ENCODE results near the gene JMJD7.

DNA sequence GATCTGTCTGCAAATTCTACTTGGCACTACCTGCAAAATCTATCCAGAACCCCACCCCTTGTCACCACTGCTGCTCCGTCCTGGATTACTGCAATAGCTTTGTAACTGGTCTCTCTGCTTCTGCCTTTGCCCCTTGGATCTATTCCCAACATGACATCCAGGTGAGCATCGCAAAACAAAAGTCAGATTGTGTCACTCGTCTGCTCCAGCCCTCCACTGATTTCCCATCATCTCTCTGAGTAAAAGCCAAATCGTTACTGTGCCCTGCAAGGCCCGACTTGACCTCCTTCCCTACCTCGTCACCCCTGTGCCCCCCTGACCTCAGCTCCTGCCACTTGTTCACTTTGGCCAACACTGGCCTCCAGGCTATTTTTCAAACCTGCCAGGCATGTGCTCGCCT, 56.6 kb downstream of the JMJD7 start:
- no peak for TF ChIP-seq SIN3A (IDR thresholded peaks at IDR 0.05; ENCODE audit: low read depth)
- TF ChIP-seq, protein P1, sequence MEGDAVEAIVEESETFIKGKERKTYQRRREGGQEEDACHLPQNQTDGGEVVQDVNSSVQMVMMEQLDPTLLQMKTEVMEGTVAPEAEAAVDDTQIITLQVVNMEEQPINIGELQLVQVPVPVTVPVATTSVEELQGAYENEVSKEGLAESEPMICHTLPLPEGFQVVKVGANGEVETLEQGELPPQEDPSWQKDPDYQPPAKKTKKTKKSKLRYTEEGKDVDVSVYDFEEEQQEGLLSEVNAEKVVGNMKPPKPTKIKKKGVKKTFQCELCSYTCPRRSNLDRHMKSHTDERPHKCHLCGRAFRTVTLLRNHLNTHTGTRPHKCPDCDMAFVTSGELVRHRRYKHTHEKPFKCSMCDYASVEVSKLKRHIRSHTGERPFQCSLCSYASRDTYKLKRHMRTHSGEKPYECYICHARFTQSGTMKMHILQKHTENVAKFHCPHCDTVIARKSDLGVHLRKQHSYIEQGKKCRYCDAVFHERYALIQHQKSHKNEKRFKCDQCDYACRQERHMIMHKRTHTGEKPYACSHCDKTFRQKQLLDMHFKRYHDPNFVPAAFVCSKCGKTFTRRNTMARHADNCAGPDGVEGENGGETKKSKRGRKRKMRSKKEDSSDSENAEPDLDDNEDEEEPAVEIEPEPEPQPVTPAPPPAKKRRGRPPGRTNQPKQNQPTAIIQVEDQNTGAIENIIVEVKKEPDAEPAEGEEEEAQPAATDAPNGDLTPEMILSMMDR (IDR thresholded peaks at IDR 0.05 in 2 of 3, conservative IDR thresholded peaks at IDR 0.05 in 1 of 3; ENCODE audit: borderline replicate concordance in 1 of 3, insufficient read depth in 1 of 3, low read depth in 2 of 3, low read length in 2 of 3) = no peak
- TF ChIP-seq EZH2phosphoT487 (IDR thresholded peaks at IDR 0.05; ENCODE audit: borderline replicate concordance) = no peak
- TF ChIP-seq, protein P2, sequence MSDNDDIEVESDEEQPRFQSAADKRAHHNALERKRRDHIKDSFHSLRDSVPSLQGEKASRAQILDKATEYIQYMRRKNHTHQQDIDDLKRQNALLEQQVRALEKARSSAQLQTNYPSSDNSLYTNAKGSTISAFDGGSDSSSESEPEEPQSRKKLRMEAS (IDR thresholded peaks at IDR 0.05) = no peak
- TF ChIP-seq SP1 (IDR thresholded peaks at IDR 0.05; ENCODE audit: low read depth) = no peak
- no peak for TF ChIP-seq POLR2AphosphoS5 (IDR thresholded peaks at IDR 0.05; ENCODE audit: low read depth, low read length)
- TF ChIP-seq POLR2A (IDR thresholded peaks at IDR 0.05; ENCODE audit: borderline replicate concordance, extremely low read depth, insufficient read depth, insufficient read length) = no peak
- TF ChIP-seq, protein P3, sequence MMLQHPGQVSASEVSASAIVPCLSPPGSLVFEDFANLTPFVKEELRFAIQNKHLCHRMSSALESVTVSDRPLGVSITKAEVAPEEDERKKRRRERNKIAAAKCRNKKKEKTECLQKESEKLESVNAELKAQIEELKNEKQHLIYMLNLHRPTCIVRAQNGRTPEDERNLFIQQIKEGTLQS (IDR thresholded peaks at IDR 0.05) = no peak
- TF ChIP-seq, protein P4, sequence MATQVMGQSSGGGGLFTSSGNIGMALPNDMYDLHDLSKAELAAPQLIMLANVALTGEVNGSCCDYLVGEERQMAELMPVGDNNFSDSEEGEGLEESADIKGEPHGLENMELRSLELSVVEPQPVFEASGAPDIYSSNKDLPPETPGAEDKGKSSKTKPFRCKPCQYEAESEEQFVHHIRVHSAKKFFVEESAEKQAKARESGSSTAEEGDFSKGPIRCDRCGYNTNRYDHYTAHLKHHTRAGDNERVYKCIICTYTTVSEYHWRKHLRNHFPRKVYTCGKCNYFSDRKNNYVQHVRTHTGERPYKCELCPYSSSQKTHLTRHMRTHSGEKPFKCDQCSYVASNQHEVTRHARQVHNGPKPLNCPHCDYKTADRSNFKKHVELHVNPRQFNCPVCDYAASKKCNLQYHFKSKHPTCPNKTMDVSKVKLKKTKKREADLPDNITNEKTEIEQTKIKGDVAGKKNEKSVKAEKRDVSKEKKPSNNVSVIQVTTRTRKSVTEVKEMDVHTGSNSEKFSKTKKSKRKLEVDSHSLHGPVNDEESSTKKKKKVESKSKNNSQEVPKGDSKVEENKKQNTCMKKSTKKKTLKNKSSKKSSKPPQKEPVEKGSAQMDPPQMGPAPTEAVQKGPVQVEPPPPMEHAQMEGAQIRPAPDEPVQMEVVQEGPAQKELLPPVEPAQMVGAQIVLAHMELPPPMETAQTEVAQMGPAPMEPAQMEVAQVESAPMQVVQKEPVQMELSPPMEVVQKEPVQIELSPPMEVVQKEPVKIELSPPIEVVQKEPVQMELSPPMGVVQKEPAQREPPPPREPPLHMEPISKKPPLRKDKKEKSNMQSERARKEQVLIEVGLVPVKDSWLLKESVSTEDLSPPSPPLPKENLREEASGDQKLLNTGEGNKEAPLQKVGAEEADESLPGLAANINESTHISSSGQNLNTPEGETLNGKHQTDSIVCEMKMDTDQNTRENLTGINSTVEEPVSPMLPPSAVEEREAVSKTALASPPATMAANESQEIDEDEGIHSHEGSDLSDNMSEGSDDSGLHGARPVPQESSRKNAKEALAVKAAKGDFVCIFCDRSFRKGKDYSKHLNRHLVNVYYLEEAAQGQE (IDR thresholded peaks at IDR 0.05; ENCODE audit: low read depth) = no peak
- no peak for TF ChIP-seq JUND (IDR thresholded peaks at IDR 0.05)
- TF ChIP-seq SRF (IDR thresholded peaks at IDR 0.05; ENCODE audit: low read depth) = no peak

Measured in HCT116 (cell line).